HG03066 (cell line): ENCODE data around the gene EHD4.

Source experiments
- ATAC-seq: cut with Tn5 transposase; IDR thresholded peaks from one replicate; pipeline ENCODE4 v1.9.1; 2021; ENCODE audit warnings: low read depth; ENCODE audit not compliant: unreplicated experiment

The EHD4 gene

GRCh38 chr15:41884458-41884857 is 87.9 kb downstream of the EHD4 start:
- ATAC-seq, result no peak

- no peak for ATAC-seq
Measured at GRCh38 chr15:41883484-41883825, 88.9 kb downstream of the EHD4 start.

GRCh38 chr15:41882689-41883483 is 89.5 kb downstream of the EHD4 start:
- ATAC-seq, result no peak

GRCh38 chr15:41881920-41882688 is 90.3 kb downstream of the EHD4 start:
- no peak for ATAC-seq

- ATAC-seq, result no peak
Measured at GRCh38 chr15:41881550-41881919, 90.8 kb downstream of the EHD4 start.

GRCh38 chr15:41881086-41881485 is 91.3 kb downstream of the EHD4 start:
- ATAC-seq, result no peak

- no peak for ATAC-seq
Measured at GRCh38 chr15:41880156-41880877, 92.0 kb downstream of the EHD4 start.

- ATAC-seq, result no peak
Measured at GRCh38 chr15:41879321-41879845, 93.0 kb downstream of the EHD4 start.

GRCh38 chr15:41878355-41878699 is 94.0 kb downstream of the EHD4 start:
- ATAC-seq, result no peak

GRCh38 chr15:41877631-41878354 is 94.6 kb downstream of the EHD4 start:
- no peak for ATAC-seq

- no peak for ATAC-seq
Measured at GRCh38 chr15:41876689-41877088, 95.7 kb downstream of the EHD4 start.

GRCh38 chr15:41876007-41876406 is 96.3 kb downstream of the EHD4 start:
- ATAC-seq, result no peak

- no peak for ATAC-seq
Measured at GRCh38 chr15:41874736-41875135, 97.6 kb downstream of the EHD4 start.

GRCh38 chr15:41873711-41874110 is 98.6 kb downstream of the EHD4 start:
- no peak for ATAC-seq

- ATAC-seq, result no peak
Measured at GRCh38 chr15:41872166-41872747, 100.1 kb downstream of the EHD4 start.

- no peak for ATAC-seq
Measured at GRCh38 chr15:41871175-41871905, 101.0 kb downstream of the EHD4 start.

GRCh38 chr15:41870689-41871081 is 101.7 kb downstream of the EHD4 start:
- no peak for ATAC-seq

- no peak for ATAC-seq
Measured at GRCh38 chr15:41869770-41870688, 102.3 kb downstream of the EHD4 start.

GRCh38 chr15:41868321-41868720 is 104.0 kb downstream of the EHD4 start:
- no peak for ATAC-seq
